ENCODE measurements around the gene HIGD1A.
"Not testable (repeated sequence)": the region's sequence is repeated elsewhere in the genome, so short reads cannot be mapped to it uniquely, and the experiment has no call there.

HIGD1A gene

GRCh38 chr3:42829083-42829627, 24.9 kb upstream of the HIGD1A start:
- no peak for DNase-seq (ENCODE audit: low read depth)

- no peak for DNase-seq (ENCODE audit: low read depth)
Observed at GRCh38 chr3:42827654-42828053, 23.4 kb upstream of the HIGD1A start.

GRCh38 chr3:42827023-42827422, 22.7 kb upstream of the HIGD1A start:
- no peak for DNase-seq (ENCODE audit: low read depth)

- no peak for DNase-seq (ENCODE audit: low read depth)
Observed at GRCh38 chr3:42826141-42826540, 21.9 kb upstream of the HIGD1A start.

- DNase-seq (ENCODE audit: low read depth) = no peak
Observed at GRCh38 chr3:42823351-42823750, 19.1 kb upstream of the HIGD1A start.

GRCh38 chr3:42822828-42823227, 18.5 kb upstream of the HIGD1A start:
- DNase-seq (ENCODE audit: low read depth) = no peak

GRCh38 chr3:42820746-42821051, 16.4 kb upstream of the HIGD1A start:
- DNase-seq (ENCODE audit: low read depth) = no peak

- no peak for DNase-seq (ENCODE audit: low read depth)
Observed at GRCh38 chr3:42819351-42819965, 15.2 kb upstream of the HIGD1A start.

- no peak for DNase-seq (ENCODE audit: low read depth)
Observed at GRCh38 chr3:42815826-42816225, 11.5 kb upstream of the HIGD1A start.

GRCh38 chr3:42814914-42815507, 10.7 kb upstream of the HIGD1A start:
- no peak for DNase-seq (ENCODE audit: low read depth)

GRCh38 chr3:42814246-42814645, 10.0 kb upstream of the HIGD1A start:
- DNase-seq (ENCODE audit: low read depth) = no peak

- DNase-seq (ENCODE audit: low read depth) = not testable (repeated sequence)
Observed at GRCh38 chr3:42811118-42811883, 7.0 kb upstream of the HIGD1A start.

GRCh38 chr3:42810706-42811105, 6.4 kb upstream of the HIGD1A start:
- DNase-seq (ENCODE audit: low read depth) = not testable (repeated sequence)

GRCh38 chr3:42809202-42809601, 4.9 kb upstream of the HIGD1A start, which contains the start of gene ACKR2:
Gene ACKR2, plus strand, starts transcription at chr3:42809445. Its CDS starts 55,058 bp downstream, at chr3:42864503.
- no peak for DNase-seq (ENCODE audit: low read depth)

- DNase-seq (ENCODE audit: low read depth) = no peak
Observed at GRCh38 chr3:42807929-42808328, 3.6 kb upstream of the HIGD1A start.

- DNase-seq (ENCODE audit: low read depth) = no peak
Observed at GRCh38 chr3:42805141-42805821, 991 bp upstream of the HIGD1A start.

- no peak for DNase-seq (ENCODE audit: low read depth)
Observed at GRCh38 chr3:42804831-42805132, 492 bp upstream of the HIGD1A start.

GRCh38 chr3:42803414-42804105, 730 bp downstream of the HIGD1A start:
- peak; percentile 5 for DNase-seq (ENCODE audit: low read depth)

GRCh38 chr3:42802876-42803413, 1.3 kb downstream of the HIGD1A start:
- no peak for DNase-seq (ENCODE audit: low read depth)

- no peak for DNase-seq (ENCODE audit: low read depth)
Observed at GRCh38 chr3:42801784-42802183, 2.5 kb downstream of the HIGD1A start.

GRCh38 chr3:42801048-42801620, 3.2 kb downstream of the HIGD1A start:
- DNase-seq (ENCODE audit: low read depth) = no peak

GRCh38 chr3:42800251-42800650, 4.0 kb downstream of the HIGD1A start:
- DNase-seq (ENCODE audit: low read depth) = no peak

All from fibroblast of gingiva (primary cell).